ENCODE data around the gene SLC14A1.

The SLC14A1 gene

GRCh38 chr18:45739268-45739667, 15.3 kb downstream of the SLC14A1 start:
- Histone ChIP-seq H3K9ac (ENCODE audit: low read length in 2 of 2) (no peak overlapping the region), H3K27ac (ENCODE audit: low read length) (no peak overlapping the region), H3K27me3 (ENCODE audit: control insufficient read depth in 1 of 2, insufficient read depth in 2 of 2, low read length in 2 of 2) (no peaks in the 10 kb centered on the region), H3K4me1 (ENCODE audit: control insufficient read depth, insufficient read depth, low read length) (no peaks in the 10 kb centered on the region), H3K9me3 (ENCODE audit: control insufficient read depth in 2 of 2, low read length in 2 of 2) (no peaks in the 10 kb centered on the region), H3K4me3 (ENCODE audit: low read length in 2 of 2) (no peak overlapping the region), H3K36me3 (ENCODE audit: control insufficient read depth in 2 of 2, insufficient read depth in 2 of 2, low read length in 2 of 2) (no peaks in the 10 kb centered on the region)

GRCh38 chr18:45739848-45740247, 15.9 kb downstream of the SLC14A1 start:
- no peak overlapping the region for H3K9ac ChIP-seq (ENCODE audit: low read length in 2 of 2)
- H3K27ac ChIP-seq (ENCODE audit: low read length), result no peak overlapping the region
- H3K36me3 ChIP-seq (ENCODE audit: control insufficient read depth in 2 of 2, insufficient read depth in 2 of 2, low read length in 2 of 2), result no peaks in the 10 kb centered on the region
- no peaks in the 10 kb centered on the region for H3K4me1 ChIP-seq (ENCODE audit: control insufficient read depth, insufficient read depth, low read length)
- no peak overlapping the region for H3K4me3 ChIP-seq (ENCODE audit: low read length in 2 of 2)
- H3K27me3 ChIP-seq (ENCODE audit: control insufficient read depth in 1 of 2, insufficient read depth in 2 of 2, low read length in 2 of 2), result no peaks in the 10 kb centered on the region
- H3K9me3 ChIP-seq (ENCODE audit: control insufficient read depth in 2 of 2, low read length in 2 of 2), result no peaks in the 10 kb centered on the region

GRCh38 chr18:45741056-45741455, 17.1 kb downstream of the SLC14A1 start:
- H3K36me3 ChIP-seq (ENCODE audit: control insufficient read depth in 2 of 2, insufficient read depth in 2 of 2, low read length in 2 of 2), result no peaks in the 10 kb centered on the region

GRCh38 chr18:45745817-45746461, 22.0 kb downstream of the SLC14A1 start:
- H3K9ac ChIP-seq (ENCODE audit: low read length in 2 of 2), result no peak overlapping the region
- no peaks in the 10 kb centered on the region for H3K36me3 ChIP-seq (ENCODE audit: control insufficient read depth in 2 of 2, insufficient read depth in 2 of 2, low read length in 2 of 2)
- H3K27me3 ChIP-seq (ENCODE audit: control insufficient read depth in 1 of 2, insufficient read depth in 2 of 2, low read length in 2 of 2), result no peaks in the 10 kb centered on the region
- no peak overlapping the region for H3K4me3 ChIP-seq (ENCODE audit: low read length in 2 of 2)
- no peaks in the 10 kb centered on the region for H3K4me1 ChIP-seq (ENCODE audit: control insufficient read depth, insufficient read depth, low read length)
- no peaks in the 10 kb centered on the region for H3K9me3 ChIP-seq (ENCODE audit: control insufficient read depth in 2 of 2, low read length in 2 of 2)
- no peak overlapping the region for H3K27ac ChIP-seq (ENCODE audit: low read length)

More at GRCh38 chr18:45741056-45741455, 17.1 kb downstream of the SLC14A1 start:
- H3K4me1 ChIP-seq (ENCODE audit: control insufficient read depth, insufficient read depth, low read length), result no peaks in the 10 kb centered on the region
- no peaks in the 10 kb centered on the region for H3K27me3 ChIP-seq (ENCODE audit: control insufficient read depth in 1 of 2, insufficient read depth in 2 of 2, low read length in 2 of 2)
- no peak overlapping the region for H3K4me3 ChIP-seq (ENCODE audit: low read length in 2 of 2)
- H3K9ac ChIP-seq (ENCODE audit: low read length in 2 of 2), result no peak overlapping the region
- no peaks in the 10 kb centered on the region for H3K9me3 ChIP-seq (ENCODE audit: control insufficient read depth in 2 of 2, low read length in 2 of 2)
- no peak overlapping the region for H3K27ac ChIP-seq (ENCODE audit: low read length)

DNA sequence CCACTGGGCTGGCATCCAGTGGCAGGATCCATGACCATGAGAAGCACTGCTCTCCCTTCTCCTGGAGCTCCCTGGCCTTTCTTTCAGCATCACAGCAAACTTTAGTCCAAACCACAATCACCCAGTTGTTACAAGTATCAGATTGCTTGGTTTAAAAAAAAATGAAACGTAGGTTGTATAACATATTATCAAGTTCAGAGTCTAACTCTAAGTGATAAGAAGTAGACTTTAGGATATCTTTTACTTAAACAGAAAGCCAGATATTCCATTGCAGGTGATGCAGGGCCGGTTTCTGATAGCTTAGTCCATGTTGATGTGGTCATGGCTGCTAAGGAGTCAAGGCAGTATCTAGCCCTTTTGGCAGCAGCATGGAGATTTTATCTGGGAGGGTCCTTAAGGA, 24.5 kb downstream of the SLC14A1 start:
- Histone ChIP-seq H3K36me3 (ENCODE audit: control insufficient read depth in 2 of 2, insufficient read depth in 2 of 2, low read length in 2 of 2) (no peaks in the 10 kb centered on the region), H3K27ac (ENCODE audit: low read length) (no peak overlapping the region), H3K27me3 (ENCODE audit: control insufficient read depth in 1 of 2, insufficient read depth in 2 of 2, low read length in 2 of 2) (no peaks in the 10 kb centered on the region), H3K9ac (ENCODE audit: low read length in 2 of 2) (no peak overlapping the region), H3K9me3 (ENCODE audit: control insufficient read depth in 2 of 2, low read length in 2 of 2) (no peaks in the 10 kb centered on the region), H3K4me1 (ENCODE audit: control insufficient read depth, insufficient read depth, low read length) (no peaks in the 10 kb centered on the region), H3K4me3 (ENCODE audit: low read length in 2 of 2) (no peak overlapping the region)

DNA sequence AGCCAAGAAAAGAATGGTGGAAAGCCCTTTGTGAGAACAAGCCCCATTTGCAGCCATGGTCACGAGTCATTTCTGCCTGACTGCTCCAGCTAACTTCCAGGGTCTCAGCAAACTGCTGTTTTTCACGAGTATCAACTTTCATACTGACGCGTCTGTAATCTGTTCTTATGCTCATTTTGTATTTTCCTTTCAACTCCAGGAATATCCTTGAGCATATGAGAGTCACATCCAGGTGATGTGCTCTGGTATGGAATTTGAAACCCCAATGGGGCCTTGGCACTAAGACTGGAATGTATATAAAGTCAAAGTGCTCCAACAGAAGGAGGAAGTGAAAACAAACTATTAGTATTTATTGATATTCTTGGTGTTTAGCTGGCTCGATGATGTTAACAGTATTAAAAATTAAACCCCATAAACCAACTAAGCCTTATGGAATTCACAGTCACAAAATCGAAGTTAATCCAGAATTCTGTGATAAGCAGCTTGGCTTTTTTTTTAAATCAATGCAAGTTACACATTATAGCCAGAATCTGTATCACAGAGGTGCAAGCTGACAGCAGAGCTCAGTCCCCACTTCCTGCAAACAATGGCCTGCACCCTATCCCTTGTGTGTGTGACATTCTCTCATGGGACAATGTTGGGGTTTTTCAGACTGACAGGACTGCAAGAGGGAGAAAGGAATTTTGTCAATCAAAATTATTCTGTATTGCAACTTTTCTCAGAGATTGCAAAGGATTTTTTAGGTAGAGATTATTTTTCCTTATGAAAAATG, 26.1 kb downstream of the SLC14A1 start:
- H3K4me1 ChIP-seq (ENCODE audit: control insufficient read depth, insufficient read depth, low read length), result no peaks in the 10 kb centered on the region
- no peak overlapping the region for H3K27ac ChIP-seq (ENCODE audit: low read length)
- H3K4me3 ChIP-seq (ENCODE audit: low read length in 2 of 2), result no peak overlapping the region
- H3K9me3 ChIP-seq (ENCODE audit: control insufficient read depth in 2 of 2, low read length in 2 of 2), result no peaks in the 10 kb centered on the region
- peaks cover 0 to 2% of the 10 kb centered on the region in 2 donors for H3K27me3 ChIP-seq (ENCODE audit: control insufficient read depth in 1 of 2, insufficient read depth in 2 of 2, low read length in 2 of 2)
- no peaks in the 10 kb centered on the region for H3K36me3 ChIP-seq (ENCODE audit: control insufficient read depth in 2 of 2, insufficient read depth in 2 of 2, low read length in 2 of 2)
- no peak overlapping the region for H3K9ac ChIP-seq (ENCODE audit: low read length in 2 of 2)

GRCh38 chr18:45751766-45752165, 27.8 kb downstream of the SLC14A1 start:
- no peaks in the 10 kb centered on the region for H3K36me3 ChIP-seq (ENCODE audit: control insufficient read depth in 2 of 2, insufficient read depth in 2 of 2, low read length in 2 of 2)
- peaks cover 0 to 2% of the 10 kb centered on the region in 2 donors for H3K27me3 ChIP-seq (ENCODE audit: control insufficient read depth in 1 of 2, insufficient read depth in 2 of 2, low read length in 2 of 2)

GRCh38 chr18:45752681-45753080, 28.7 kb downstream of the SLC14A1 start:
- H3K9ac ChIP-seq (ENCODE audit: low read length in 2 of 2), result no peak overlapping the region
- H3K36me3 ChIP-seq (ENCODE audit: control insufficient read depth in 2 of 2, insufficient read depth in 2 of 2, low read length in 2 of 2), result no peaks in the 10 kb centered on the region
- peaks cover 3% of the 10 kb centered on the region for H3K4me1 ChIP-seq (ENCODE audit: control insufficient read depth, insufficient read depth, low read length)
- H3K9me3 ChIP-seq (ENCODE audit: control insufficient read depth in 2 of 2, low read length in 2 of 2), result no peaks in the 10 kb centered on the region
- H3K4me3 ChIP-seq (ENCODE audit: low read length in 2 of 2), result no peak overlapping the region
- peaks cover 0 to 2% of the 10 kb centered on the region in 2 donors for H3K27me3 ChIP-seq (ENCODE audit: control insufficient read depth in 1 of 2, insufficient read depth in 2 of 2, low read length in 2 of 2)
- no peak overlapping the region for H3K27ac ChIP-seq (ENCODE audit: low read length)

More at GRCh38 chr18:45751766-45752165, 27.8 kb downstream of the SLC14A1 start:
- H3K9me3 ChIP-seq (ENCODE audit: control insufficient read depth in 2 of 2, low read length in 2 of 2), result no peaks in the 10 kb centered on the region
- H3K9ac ChIP-seq (ENCODE audit: low read length in 2 of 2), result no peak overlapping the region
- H3K4me3 ChIP-seq (ENCODE audit: low read length in 2 of 2), result no peak overlapping the region
- H3K4me1 ChIP-seq (ENCODE audit: control insufficient read depth, insufficient read depth, low read length), result peaks cover 3% of the 10 kb centered on the region
- H3K27ac ChIP-seq (ENCODE audit: low read length), result no peak overlapping the region

- H3K36me3 ChIP-seq (ENCODE audit: control insufficient read depth in 2 of 2, insufficient read depth in 2 of 2, low read length in 2 of 2), result no peaks in the 10 kb centered on the region
- H3K9me3 ChIP-seq (ENCODE audit: control insufficient read depth in 2 of 2, low read length in 2 of 2), result no peaks in the 10 kb centered on the region
- no peak overlapping the region for H3K27ac ChIP-seq (ENCODE audit: low read length)
- peaks cover 0 to 2% of the 10 kb centered on the region in 2 donors for H3K27me3 ChIP-seq (ENCODE audit: control insufficient read depth in 1 of 2, insufficient read depth in 2 of 2, low read length in 2 of 2)
- peaks cover 3% of the 10 kb centered on the region for H3K4me1 ChIP-seq (ENCODE audit: control insufficient read depth, insufficient read depth, low read length)
- no peak overlapping the region for H3K9ac ChIP-seq (ENCODE audit: low read length in 2 of 2)
- H3K4me3 ChIP-seq (ENCODE audit: low read length in 2 of 2), result no peak overlapping the region
Measured at GRCh38 chr18:45753286-45753685, 29.3 kb downstream of the SLC14A1 start.

- Histone ChIP-seq H3K9ac (ENCODE audit: low read length in 2 of 2) (no peak overlapping the region), H3K4me3 (ENCODE audit: low read length in 2 of 2) (no peak overlapping the region), H3K27ac (ENCODE audit: low read length) (no peak overlapping the region), H3K36me3 (ENCODE audit: control insufficient read depth in 2 of 2, insufficient read depth in 2 of 2, low read length in 2 of 2) (no peaks in the 10 kb centered on the region), H3K27me3 (ENCODE audit: control insufficient read depth in 1 of 2, insufficient read depth in 2 of 2, low read length in 2 of 2) (peaks cover 0 to 5% of the 10 kb centered on the region in 2 donors), H3K4me1 (ENCODE audit: control insufficient read depth, insufficient read depth, low read length) (peaks cover 3% of the 10 kb centered on the region), H3K9me3 (ENCODE audit: control insufficient read depth in 2 of 2, low read length in 2 of 2) (no peaks in the 10 kb centered on the region)
Measured at GRCh38 chr18:45755934-45756333, 32.0 kb downstream of the SLC14A1 start.

DNA sequence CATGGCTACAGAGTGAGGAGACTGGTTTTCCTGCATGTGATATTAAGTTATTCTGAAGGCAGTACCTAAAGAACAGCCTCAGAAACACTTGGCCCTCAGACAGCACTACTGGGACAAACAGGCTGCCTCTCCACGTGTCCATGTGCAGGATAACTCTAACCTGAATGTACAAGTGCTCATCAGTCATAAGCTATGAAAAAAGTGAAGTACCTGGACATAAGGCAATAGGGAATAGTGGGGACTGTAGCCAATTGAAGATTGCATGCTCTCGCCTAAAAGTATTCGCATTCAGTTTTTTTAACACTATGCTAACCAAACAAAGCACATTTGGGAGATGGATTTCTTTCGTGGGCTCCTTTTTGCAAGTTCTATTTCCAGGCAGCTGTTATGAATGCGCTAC, 33.0 kb downstream of the SLC14A1 start:
- H3K4me1 ChIP-seq (ENCODE audit: control insufficient read depth, insufficient read depth, low read length), result peaks cover 3% of the 10 kb centered on the region
- H3K9me3 ChIP-seq (ENCODE audit: control insufficient read depth in 2 of 2, low read length in 2 of 2), result no peaks in the 10 kb centered on the region
- H3K36me3 ChIP-seq (ENCODE audit: control insufficient read depth in 2 of 2, insufficient read depth in 2 of 2, low read length in 2 of 2), result no peaks in the 10 kb centered on the region
- no peak overlapping the region for H3K27ac ChIP-seq (ENCODE audit: low read length)
- H3K27me3 ChIP-seq (ENCODE audit: control insufficient read depth in 1 of 2, insufficient read depth in 2 of 2, low read length in 2 of 2), result peaks cover 0 to 5% of the 10 kb centered on the region in 2 donors
- no peak overlapping the region for H3K4me3 ChIP-seq (ENCODE audit: low read length in 2 of 2)
- H3K9ac ChIP-seq (ENCODE audit: low read length in 2 of 2), result no peak overlapping the region
